NCI-H1105 (cell line): ENCODE data around the gene ERO1A.
"Not testable (repeated sequence)": the region's sequence is repeated elsewhere in the genome, so short reads cannot be mapped to it uniquely, and the experiment has no call there.

ENCODE experiments used
- DNase-seq: peaks from one replicate; lab custom pipeline; 2025; lab: John Stamatoyannopoulos, UW

Gene ERO1A, protein sequence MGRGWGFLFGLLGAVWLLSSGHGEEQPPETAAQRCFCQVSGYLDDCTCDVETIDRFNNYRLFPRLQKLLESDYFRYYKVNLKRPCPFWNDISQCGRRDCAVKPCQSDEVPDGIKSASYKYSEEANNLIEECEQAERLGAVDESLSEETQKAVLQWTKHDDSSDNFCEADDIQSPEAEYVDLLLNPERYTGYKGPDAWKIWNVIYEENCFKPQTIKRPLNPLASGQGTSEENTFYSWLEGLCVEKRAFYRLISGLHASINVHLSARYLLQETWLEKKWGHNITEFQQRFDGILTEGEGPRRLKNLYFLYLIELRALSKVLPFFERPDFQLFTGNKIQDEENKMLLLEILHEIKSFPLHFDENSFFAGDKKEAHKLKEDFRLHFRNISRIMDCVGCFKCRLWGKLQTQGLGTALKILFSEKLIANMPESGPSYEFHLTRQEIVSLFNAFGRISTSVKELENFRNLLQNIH

DNA sequence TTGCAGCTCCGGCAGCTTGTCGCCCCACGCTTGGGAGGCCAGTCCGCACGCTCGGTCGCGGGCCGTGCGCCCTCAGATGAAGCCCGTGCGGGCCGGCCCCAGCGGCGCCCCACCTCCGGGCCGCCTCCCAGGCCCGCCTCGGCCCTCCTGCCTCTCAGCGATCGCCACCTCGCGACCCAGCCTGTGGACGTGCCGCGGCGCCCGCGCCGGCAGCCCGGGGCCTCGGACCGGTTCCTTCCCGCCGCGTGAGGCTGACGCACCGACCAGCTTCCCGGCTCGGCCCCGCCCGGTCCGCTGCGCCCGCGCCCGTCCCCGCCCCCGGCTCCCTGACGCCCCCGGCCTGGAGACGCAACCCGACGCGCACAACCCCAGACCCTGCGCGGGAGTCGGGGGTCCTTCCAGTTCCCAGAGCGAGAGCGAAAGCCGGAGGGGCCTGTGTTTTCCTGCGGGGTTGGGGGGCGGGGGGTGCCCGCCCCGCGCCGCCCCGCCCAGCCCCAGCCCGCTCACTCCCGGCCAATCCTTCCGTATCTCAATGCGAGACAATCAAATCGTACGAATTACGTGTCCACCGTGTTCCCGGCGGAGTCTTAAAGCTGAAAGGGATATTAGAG is at the start of gene ERO1A:
Gene ERO1A, minus strand, starts transcription at position 78 of the 611 bp plus-strand sequence. Its CDS starts 77 bp downstream, at position 1.
- peak; percentile 91 for DNase-seq

DNA sequence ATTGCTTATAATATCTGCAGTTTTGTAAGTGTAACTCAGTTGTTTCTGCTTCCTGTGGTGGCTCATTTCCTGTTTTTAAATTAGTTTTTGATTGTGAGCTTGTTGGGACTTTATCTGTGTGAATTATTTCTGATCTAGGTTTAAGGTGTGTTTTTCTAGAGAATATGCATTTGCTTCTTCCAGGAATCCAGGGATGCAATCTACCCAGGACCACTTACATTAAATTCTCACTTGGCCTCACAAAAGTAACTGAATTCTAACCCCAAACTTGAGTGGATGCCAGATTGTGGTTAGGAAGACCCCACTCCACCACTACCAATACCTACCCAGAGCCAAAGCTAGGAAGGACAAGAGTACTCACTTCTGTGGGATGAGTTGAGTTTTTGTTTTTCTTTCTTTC is 46.5 kb upstream of the ERO1A start:
- no peak for DNase-seq

DNA sequence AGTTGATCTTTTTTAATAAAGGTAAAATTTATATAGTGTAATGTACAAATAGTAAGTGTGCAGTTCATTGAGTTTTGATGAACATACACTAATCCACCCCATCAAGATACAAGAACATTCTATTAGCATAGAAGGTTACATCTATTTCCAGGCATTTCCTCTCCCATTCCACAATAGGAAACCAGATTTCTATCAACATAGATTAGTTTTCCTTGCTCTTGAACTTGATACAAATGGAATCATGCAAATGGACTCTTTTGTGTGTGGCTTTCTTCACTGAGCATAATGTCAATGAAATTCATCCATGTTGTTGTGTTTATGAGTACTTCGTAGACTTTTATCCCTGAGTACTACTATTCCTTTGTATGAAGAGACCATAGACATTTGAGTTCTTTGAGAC is 45.4 kb upstream of the ERO1A start:
- no peak for DNase-seq

DNA sequence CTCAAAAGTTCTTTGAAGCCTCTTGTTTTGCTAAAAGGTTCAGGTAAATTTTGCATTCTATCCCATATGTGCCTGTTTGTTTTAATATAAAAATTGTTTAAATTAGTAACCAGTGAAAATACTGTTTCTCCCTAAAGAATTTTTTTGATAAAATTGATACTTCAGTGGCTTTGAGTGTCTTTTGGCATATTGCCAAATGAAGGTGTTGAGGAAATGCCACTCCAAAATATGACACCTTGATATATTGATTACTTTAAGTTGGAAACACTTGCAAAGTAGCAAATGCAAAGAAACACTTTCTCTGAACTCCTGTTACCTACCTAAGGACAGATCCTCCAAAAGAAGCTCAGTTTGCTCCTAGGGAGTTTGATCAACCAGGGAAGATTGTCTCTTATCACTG is 43.1 kb upstream of the ERO1A start:
- no peak for DNase-seq

DNA sequence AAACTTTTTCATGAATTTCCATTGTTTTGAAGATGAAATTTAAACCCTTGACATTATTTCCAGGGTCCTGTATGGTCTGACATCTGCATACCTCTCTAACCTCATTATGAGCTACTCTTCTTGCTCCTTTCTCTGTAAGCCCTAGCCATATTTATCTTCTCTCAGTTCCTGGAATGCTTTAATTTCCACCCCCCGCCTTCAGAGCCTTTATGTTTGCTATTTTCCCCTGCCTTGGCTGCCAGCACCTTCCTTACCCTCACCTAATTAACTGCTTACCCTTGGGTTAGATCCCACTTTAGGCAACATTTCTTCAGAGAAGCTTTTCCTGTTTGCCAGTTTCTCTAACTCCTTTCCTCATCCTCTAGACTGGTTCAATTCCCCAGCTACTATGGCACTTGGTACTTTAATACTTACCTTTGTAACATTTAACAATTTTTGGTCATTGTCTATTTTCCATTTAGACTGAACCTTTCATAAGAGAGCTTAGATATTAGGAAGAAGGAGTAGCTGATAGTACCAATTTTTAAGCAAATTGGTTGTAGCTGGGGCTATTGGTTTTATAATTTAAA is 40.6 kb upstream of the ERO1A start:
- DNase-seq = no peak

DNA sequence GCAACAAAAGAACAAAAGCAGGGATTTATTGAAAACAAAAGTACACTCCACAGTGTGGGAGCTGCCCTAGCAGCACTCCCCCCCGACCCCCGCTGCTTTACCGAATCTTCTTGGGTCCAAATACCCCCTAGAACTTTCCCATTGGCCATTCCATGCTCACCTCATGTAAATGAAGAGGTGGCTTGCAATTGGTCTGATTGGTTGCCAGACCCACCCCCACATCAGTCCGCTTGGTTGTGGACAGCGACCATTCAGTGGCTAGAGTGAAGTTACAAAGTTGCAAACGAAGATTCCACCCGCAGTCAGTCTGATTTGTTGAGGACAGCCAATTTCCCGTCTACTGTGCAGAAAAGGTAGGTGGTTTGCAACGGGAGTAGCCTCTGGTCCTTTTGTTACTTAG is 38.5 kb upstream of the ERO1A start:
- DNase-seq = no peak

DNA sequence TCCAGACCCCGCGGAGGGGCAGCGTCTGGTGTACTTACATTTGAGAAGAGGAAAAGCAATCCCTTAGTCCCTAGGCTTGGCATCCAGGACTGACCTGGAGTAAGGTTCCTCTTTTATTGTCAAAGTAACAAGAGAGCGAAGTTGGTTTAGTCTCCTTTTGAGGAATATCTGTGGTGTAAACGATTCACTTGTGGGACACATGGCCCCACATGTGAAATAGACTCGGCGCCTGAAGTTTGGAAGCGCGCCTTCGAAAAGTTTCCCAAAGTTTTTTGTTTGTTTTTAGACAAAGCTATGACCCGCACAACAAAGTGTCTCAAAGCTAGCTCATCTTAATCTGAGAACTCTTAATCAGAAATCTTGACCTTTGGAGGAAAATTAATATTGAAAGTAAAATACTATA is 35.4 kb upstream of the ERO1A start:
- no peak for DNase-seq

DNA sequence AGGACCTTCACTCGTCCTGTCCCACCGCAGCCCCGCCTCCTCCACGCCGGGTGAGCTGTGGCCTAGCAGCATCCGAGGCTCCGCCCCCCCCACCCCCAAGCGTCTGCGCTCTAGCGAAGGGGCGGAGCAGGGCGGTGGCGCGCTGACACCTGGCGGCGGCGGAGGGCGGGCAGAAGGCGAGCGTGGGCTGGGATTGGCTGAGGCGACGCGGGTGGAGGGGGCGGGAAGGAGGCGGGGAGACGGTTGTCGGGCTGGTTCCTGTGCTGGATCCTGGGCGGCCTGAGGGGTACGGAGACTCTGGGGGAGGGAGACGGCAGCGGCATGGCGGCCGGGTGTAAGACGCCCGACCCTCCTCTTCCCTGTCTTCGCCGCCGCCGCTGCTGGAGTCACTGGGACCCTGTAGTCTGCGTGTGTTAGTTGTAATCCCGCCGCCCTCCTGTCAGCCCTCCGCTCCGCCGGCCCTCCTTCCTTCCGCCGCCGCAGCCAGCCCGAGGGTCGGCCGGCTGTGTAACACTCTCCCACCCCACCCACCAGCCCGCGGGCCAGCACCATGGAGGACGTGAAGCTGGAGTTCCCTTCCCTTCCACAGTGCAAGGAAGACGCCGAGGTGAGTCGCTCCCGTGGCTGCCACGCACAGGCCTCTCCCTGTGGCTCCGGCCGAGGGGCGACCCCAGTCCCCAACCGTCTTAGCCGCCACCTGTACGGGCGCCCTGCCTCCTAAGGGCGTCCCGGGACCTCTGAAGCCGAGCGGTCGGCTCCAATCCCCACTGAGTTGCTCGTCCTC is 34.8 kb upstream of the ERO1A start, which contains the start of gene STYX:
Gene STYX, plus strand, starts transcription at position 242 of the 784 bp plus-strand sequence. Its CDS starts 309 bp downstream, at position 551.
- DNase-seq = peak; percentile 99

DNA sequence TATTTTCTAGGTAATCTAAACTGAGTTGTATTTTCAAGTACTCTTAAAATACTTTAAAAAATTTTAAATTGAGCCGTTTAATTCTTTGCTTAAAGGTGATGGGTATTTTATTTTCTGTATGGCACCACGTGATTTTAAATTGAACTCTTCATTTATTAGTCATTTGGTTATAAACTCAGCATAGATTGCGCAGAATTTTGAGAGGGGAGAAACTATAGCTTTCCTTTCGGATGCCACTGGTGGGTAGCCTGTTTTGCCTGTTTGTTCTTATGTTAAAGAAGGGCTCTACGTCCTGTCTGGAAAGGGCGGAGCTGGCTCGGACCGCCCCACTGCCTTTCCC is 34.2 kb upstream of the ERO1A start:
- DNase-seq = no peak

DNA sequence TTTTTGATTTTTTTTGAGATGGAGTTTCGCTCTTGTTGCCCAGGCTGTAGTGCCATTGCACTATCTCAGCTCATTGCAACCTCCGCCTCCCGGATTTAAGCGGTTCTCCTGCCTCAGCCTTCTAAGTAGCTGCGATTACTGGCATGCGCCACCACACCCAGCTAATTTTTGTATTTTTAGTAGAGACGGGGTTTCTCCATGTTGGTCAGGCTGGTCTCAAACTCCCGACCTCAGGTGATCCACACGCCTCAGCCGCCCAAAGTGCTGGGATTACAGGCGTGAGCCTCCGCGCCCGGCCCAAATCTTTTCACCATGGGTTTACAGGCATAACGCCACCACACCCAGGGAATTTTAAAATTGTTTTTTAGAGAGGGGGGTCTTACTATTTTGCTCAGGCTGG is 33.7 kb upstream of the ERO1A start:
- not testable (repeated sequence) for DNase-seq

DNA sequence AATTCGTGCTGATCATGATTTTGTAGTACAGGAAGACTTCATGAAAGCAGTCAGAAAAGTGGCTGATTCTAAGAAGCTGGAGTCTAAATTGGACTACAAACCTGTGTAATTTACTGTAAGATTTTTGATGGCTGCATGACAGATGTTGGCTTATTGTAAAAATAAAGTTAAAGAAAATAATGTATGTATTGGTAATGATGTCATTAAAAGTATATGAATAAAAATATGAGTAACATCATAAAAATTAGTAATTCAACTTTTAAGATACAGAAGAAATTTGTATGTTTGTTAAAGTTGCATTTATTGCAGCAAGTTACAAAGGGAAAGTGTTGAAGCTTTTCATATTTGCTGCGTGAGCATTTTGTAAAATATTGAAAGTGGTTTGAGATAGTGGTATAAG is 32.2 kb upstream of the ERO1A start:
- DNase-seq = not testable (repeated sequence)

DNA sequence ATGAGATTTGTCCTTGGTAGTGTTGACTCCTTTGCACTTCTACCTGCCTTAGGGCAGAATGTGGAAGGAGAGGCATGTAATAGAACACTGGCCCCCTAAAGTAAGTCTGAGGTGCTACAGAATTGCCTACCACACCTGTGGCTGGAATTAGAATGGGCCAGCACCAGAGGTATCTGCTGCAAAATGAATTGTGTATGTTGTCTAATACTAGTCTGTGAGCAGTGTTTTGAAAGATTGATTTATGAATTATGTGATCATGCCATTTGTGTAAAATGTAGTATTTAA is 28.9 kb upstream of the ERO1A start:
- DNase-seq = no peak

DNA sequence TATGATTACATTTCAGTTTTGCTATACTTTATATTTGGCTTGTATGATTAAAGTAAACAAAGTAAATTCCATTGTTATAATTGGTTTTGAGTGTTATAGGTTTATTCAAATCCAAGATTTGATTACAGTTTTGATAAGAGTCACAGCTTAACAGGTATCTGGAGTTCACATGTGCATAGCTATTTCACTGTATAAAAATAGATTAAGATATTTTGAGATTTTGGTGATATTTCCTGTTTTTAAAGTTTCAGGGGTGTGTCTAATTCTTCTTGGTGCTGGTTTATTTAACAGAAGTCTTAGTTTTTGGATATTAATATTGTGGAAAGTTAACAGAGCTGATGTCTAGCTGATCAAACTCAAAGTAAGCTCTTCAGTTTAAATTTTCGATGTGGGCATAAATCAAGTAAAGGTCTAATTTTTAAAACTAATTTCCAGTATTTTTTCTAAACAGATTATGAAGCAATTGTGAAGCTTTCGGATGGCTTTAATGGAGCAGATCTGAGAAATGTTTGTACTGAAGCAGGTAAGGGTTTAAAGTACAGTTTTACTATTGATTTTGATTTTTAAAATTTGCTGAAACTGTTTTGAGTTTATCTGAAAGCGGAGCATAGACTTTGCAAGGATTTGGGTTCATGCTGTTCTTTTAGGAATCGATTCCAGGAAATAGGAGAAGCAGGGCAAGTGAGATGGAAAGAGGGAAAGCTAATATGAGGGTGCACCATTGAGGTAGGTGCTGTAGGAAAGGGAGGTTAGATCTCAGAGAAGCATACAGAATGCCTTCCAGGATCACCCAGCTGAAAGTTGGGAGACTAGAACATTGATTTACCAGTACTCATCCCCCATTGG is 28.4 kb upstream of the ERO1A start:
- DNase-seq = no peak

DNA sequence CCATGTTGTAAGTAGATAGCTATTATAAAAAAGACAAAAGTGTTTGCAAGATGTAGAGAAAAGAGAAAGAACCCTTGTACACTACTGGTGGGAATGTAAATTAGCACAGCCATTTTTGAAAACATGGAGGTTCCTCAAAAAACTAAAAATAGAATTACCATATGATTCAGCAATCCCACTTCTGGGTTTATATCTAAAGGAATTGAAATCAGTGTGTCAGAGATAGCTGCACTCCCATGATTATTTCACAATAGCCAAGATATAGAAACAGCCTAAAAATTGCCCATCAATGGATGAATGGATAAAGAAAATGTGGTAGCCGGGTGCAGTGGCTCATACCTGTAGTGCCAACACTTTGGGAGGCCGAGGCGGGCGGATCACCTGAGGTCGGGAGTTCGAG is 20.8 kb upstream of the ERO1A start:
- DNase-seq = no peak

DNA sequence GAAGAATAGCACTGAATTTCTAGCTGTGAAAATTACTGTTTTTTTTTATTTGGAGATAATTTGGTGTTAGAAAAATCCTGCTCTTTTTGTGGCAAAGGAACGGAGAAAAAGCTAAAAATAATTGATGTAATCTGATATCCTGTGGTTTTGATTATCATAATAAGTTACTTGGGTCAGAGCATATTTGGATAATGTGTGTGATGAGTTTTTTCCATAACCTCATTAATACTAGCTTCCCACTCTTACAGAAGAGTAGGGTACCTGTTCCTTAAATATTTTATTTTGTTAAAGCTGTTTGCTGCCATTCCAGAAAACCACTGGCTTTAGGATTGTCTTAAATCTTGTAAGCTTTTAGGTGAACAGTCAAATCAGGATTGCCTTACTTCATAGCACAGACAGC is 16.3 kb upstream of the ERO1A start:
- no peak for DNase-seq

DNA sequence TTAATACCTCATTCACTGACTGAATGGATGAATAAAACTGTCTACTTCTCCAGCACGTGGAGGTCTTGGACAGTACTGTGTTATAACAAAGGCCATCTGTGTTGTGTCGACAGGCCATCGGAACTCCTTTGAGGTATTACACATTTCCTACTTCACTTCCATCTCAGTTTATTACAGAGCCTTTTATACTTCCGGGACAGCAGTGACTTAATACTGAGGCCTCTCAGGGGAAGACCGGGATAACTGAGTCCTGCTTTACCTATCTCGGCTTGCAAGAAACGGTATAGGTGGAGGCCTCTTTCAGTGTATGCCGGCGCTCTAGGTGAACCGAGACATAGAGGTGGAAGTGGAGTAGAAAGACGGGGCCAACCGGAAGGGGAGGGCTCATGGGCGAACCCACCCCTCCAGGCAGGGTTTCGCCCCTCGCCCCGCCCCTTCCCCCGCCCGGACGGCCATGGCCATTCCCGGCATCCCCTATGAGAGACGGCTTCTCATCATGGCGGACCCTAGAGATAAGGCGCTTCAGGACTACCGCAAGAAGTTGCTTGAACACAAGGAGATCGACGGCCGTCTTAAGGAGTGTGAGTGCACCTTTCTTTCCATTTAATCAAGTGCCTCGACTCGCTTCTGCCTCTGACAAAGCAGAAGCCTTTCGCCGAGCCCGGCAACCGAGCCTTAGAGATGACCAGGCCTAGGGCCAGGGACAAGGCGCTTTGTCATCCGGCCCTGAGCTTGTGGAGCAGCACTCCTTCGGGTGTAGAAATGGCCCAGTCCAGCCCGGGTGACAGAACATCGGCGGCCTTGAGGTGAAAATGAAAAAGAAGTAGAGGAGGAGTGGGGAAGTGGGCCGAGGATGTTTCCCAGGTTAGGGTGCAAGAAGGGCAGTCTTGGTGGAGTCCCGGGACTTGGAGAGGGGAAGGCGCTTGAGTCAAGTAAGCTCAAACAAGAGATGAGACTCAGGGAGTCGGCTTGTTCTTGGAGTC is 11.7 kb upstream of the ERO1A start, which contains the start of gene PSMC6:
Gene PSMC6, plus strand, starts transcription at position 477 of the 983 bp plus-strand sequence. Its CDS starts 20 bp downstream, at position 497.
- DNase-seq = peak; percentile 92

DNA sequence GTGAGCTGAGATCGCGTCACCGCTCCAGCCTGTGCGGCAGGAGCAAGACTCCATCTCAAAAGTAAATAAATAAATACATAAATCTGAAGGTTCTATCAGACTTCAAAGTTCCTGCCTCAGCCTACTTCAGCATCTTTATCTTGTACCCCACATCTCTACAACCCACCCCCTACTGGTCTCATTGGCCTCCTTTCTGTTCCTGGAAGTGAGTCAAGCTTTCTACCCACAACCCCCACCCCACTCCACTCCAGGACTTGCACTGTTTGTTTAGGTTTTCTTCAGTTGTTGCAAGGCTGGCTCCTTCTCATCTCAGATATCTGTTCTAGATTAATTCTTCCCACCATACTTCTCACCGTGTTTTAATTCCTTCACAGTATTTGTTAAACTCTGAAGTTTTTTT is 10.9 kb upstream of the ERO1A start:
- no peak for DNase-seq

DNA sequence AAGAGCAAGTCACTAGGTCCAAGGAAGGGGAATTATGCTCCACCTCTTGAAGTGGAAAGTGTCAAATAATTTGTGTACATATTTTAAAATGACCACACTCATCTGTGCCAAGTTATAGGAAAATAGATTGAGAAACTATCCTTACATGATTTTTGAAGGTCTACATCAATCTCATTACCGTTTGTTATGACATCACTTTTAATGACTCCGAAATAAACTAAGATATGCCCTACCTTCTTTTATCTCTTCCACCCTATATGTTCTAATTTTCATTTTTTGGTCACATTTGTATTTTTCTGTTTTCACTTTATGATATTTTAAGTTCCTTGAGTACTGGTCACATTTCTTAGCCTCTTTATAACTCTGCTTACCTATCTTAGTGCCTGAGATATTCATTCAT is 8.3 kb upstream of the ERO1A start:
- no peak for DNase-seq

DNA sequence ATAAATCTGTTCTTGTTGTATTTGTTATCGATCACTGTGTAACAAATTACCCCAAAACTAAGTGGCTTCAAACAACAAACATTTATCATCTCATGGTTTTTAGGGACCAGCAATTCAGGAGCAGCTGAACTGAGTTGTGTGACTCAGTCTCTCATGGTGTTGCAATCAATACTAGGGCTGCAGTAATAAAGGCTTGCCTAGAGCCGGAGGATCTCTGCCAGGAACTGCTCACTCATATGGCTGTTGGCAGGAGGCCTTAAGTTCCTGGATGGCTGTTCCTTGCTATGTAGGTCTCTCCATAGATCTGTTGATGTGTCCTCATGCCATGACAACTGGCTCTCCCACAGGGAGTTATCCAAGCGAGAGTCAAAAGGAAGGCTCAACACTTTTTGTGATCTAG is 7.9 kb upstream of the ERO1A start:
- DNase-seq = no peak

DNA sequence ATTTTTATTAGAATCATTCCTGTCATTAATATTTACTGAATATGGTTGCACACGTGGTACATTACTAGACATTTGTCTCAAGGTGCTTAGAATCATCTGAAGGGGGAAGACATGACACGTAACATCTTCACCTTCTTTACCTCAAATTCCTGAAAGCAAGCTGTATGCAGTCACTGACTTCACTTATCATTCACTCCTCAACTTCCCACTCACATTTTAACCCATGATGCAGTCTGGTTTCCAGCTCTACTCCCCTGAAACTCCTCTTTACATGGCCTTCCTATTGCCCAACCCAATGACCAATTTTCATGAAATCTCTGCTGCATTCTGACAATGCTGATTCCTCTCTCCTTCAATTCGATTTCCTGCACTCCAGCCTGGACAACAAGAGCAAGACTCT is 5.9 kb upstream of the ERO1A start:
- DNase-seq = no peak
